Measurements from ENCODE around the gene CREB3L1. TPM values are rescaled to one million over a fixed set of nuclear protein-coding genes. Genes with fewer than 3 reads are reported as not detected.
A peak's percentile ranks its signal among the peaks of the same experiment; 100 is the strongest.

The CREB3L1 gene
- total RNA-seq, 6 experiments from 2014 or later, result 282 to 328 (median 310) TPM

- H3K4me3 Mint-ChIP-seq, result no peak overlapping the region
- H3K27ac Mint-ChIP-seq, result peak overlapping the region; percentile 38; the same call in 1 of the 2 replicates
- H3K4me1 Mint-ChIP-seq (ENCODE audit: low read depth), result peaks cover 78% of the 10 kb centered on the region
- TF ChIP-seq CTCF (IDR thresholded peaks at IDR 0.05), result no peak
- no peaks in the 10 kb centered on the region for H3K36me3 Mint-ChIP-seq (ENCODE audit: low read depth)
- DNase-seq, result no peak
- no peaks in the 10 kb centered on the region for H3K27me3 Mint-ChIP-seq (ENCODE audit: insufficient read depth)
- H3K9me3 Mint-ChIP-seq, result no peaks in the 10 kb centered on the region
Observed at GRCh38 chr11:46240861-46241260, 36.6 kb upstream of the CREB3L1 start.

GRCh38 chr11:46242041-46242951, 35.2 kb upstream of the CREB3L1 start:
- no peak for TF ChIP-seq CTCF (IDR thresholded peaks at IDR 0.05)
- Mint-ChIP-seq H3K9me3 (no peaks in the 10 kb centered on the region), H3K27ac (peak overlapping the region; percentile 95), H3K4me1 (ENCODE audit: low read depth) (peaks cover 79% of the 10 kb centered on the region), H3K36me3 (ENCODE audit: low read depth) (no peaks in the 10 kb centered on the region), H3K4me3 (peak overlapping the region; percentile 90), H3K27me3 (ENCODE audit: insufficient read depth) (no peaks in the 10 kb centered on the region; the same call in 1 of the 2 replicates)
- DNase-seq, result no peak

GRCh38 chr11:46242952-46243795, 34.3 kb upstream of the CREB3L1 start:
- Mint-ChIP-seq H3K27ac (peak overlapping the region; percentile 95), H3K4me3 (peak overlapping the region; percentile 90), H3K27me3 (ENCODE audit: insufficient read depth) (peaks cover under 1% of the 10 kb centered on the region; the same call in 1 of the 2 replicates), H3K36me3 (ENCODE audit: low read depth) (no peaks in the 10 kb centered on the region), H3K9me3 (no peaks in the 10 kb centered on the region), H3K4me1 (ENCODE audit: low read depth) (peaks cover 84% of the 10 kb centered on the region)
- DNase-seq, result peak; percentile 91
- no peak for TF ChIP-seq CTCF (IDR thresholded peaks at IDR 0.05)

GRCh38 chr11:46243796-46244109, 33.7 kb upstream of the CREB3L1 start:
- Mint-ChIP-seq H3K4me1 (ENCODE audit: low read depth) (peaks cover 85% of the 10 kb centered on the region), H3K27me3 (ENCODE audit: insufficient read depth) (peaks cover 4% of the 10 kb centered on the region), H3K36me3 (ENCODE audit: low read depth) (no peaks in the 10 kb centered on the region), H3K27ac (peak overlapping the region; percentile 95), H3K9me3 (no peaks in the 10 kb centered on the region), H3K4me3 (peak overlapping the region; percentile 90)
- DNase-seq, result no peak
- no peak for TF ChIP-seq CTCF (IDR thresholded peaks at IDR 0.05)

GRCh38 chr11:46246521-46246920, 30.9 kb upstream of the CREB3L1 start:
- DNase-seq, result no peak
- no peak overlapping the region for H3K4me3 Mint-ChIP-seq
- H3K27ac Mint-ChIP-seq, result peak overlapping the region; percentile 100; the same call in 1 of the 2 replicates
- peaks cover 5% of the 10 kb centered on the region for H3K27me3 Mint-ChIP-seq (ENCODE audit: insufficient read depth)
- no peak for TF ChIP-seq CTCF (IDR thresholded peaks at IDR 0.05)
- H3K4me1 Mint-ChIP-seq (ENCODE audit: low read depth), result peaks cover 90% of the 10 kb centered on the region
- no peaks in the 10 kb centered on the region for H3K36me3 Mint-ChIP-seq (ENCODE audit: low read depth)
- H3K9me3 Mint-ChIP-seq, result no peaks in the 10 kb centered on the region

Measured in HFFc6 (cell line).